T-helper 1 cell (primary cell): Measurements from ENCODE around the gene PLCH2.
"Not testable (repeated sequence)": the region's sequence is repeated elsewhere in the genome, so short reads cannot be mapped to it uniquely, and the experiment has no call there.

Experiments
- DNase-seq, 5 donors: peaks; one replicate each; pipeline ENCODE4 v3.0.0-alpha.2; 2012 to 2020
- total RNA-seq, 4 donors: gene quantifications; one replicate each; lab custom pipeline; 2026; lab: John Stamatoyannopoulos, UW

Gene PLCH2
- total RNA-seq = 66.1 to 80.3 (median 70.8) reads per million in 4 donors

GRCh38 chr1:2476061-2476999 is at the start of gene PLCH2:
TSS of gene PLCH2 (plus strand) at chr1:2476289. CDS start at chr1:2476589, 300 bp downstream.
- DNase-seq = no peak

- no peak for DNase-seq
Observed at GRCh38 chr1:2426540-2426939, 49.5 kb upstream of the PLCH2 start.

GRCh38 chr1:2427051-2427450 is 49.0 kb upstream of the PLCH2 start:
- no peak for DNase-seq

GRCh38 chr1:2427976-2428375 is 48.1 kb upstream of the PLCH2 start:
- DNase-seq = no peak

- DNase-seq = no peak
Observed at GRCh38 chr1:2428490-2428889, 47.6 kb upstream of the PLCH2 start.

- no peak for DNase-seq
Observed at GRCh38 chr1:2429780-2430591, 46.1 kb upstream of the PLCH2 start.

- DNase-seq = no peak
Observed at GRCh38 chr1:2430592-2430973, 45.5 kb upstream of the PLCH2 start.

- no peak for DNase-seq
Observed at GRCh38 chr1:2431103-2431502, 45.0 kb upstream of the PLCH2 start.

- no peak for DNase-seq
Observed at GRCh38 chr1:2431518-2431917, 44.6 kb upstream of the PLCH2 start.

- no peak for DNase-seq
Observed at GRCh38 chr1:2432441-2432844, 43.6 kb upstream of the PLCH2 start.

GRCh38 chr1:2433196-2433595 is 42.9 kb upstream of the PLCH2 start:
- no peak for DNase-seq

- DNase-seq = no peak
Observed at GRCh38 chr1:2433936-2434655, 42.0 kb upstream of the PLCH2 start.

- DNase-seq = no peak
Observed at GRCh38 chr1:2435091-2435490, 41.0 kb upstream of the PLCH2 start.

- no peak for DNase-seq
Observed at GRCh38 chr1:2435746-2436355, 40.2 kb upstream of the PLCH2 start.

- no peak for DNase-seq
Observed at GRCh38 chr1:2436876-2437275, 39.2 kb upstream of the PLCH2 start.

- no peak for DNase-seq
Observed at GRCh38 chr1:2437617-2438016, 38.5 kb upstream of the PLCH2 start.

GRCh38 chr1:2438038-2438437 is 38.1 kb upstream of the PLCH2 start:
- no peak for DNase-seq

- DNase-seq = no peak
Observed at GRCh38 chr1:2438641-2439040, 37.4 kb upstream of the PLCH2 start.

- DNase-seq = no peak
Observed at GRCh38 chr1:2439369-2439768, 36.7 kb upstream of the PLCH2 start.

GRCh38 chr1:2440346-2440745 is 35.7 kb upstream of the PLCH2 start:
- DNase-seq = not testable (repeated sequence)

GRCh38 chr1:2441746-2442145 is 34.3 kb upstream of the PLCH2 start:
- no peak for DNase-seq

- DNase-seq = no peak
Observed at GRCh38 chr1:2442661-2443060, 33.4 kb upstream of the PLCH2 start.
